Vagina (tissue), 2 donors: ENCODE results near the gene ABCG2. TPM values are rescaled to one million over a fixed set of nuclear protein-coding genes. Genes with fewer than 3 reads are reported as not detected.

Experiments used
- DNase-seq, 2 donors: peaks; one replicate each; pipeline ENCODE4 v3.0.0-alpha.2; 2017; ENCODE audit errors: extremely low spot score in 2 of 2
- H3K27ac ChIP-seq: fragments of 200-600 bp; sonication (generic); one replicate; pipeline ENCODE4 v1.5.1; 2019
- H3K27me3 ChIP-seq: fragments of 200-600 bp; sonication (generic); one replicate; pipeline ENCODE4 v1.5.1; 2019
- H3K36me3 ChIP-seq, 2 donors: fragments of 200-600 bp; sonication (generic); one replicate each; pipeline ENCODE4 v1.5.1; 2017 to 2019
- H3K4me1 ChIP-seq: fragments of 200-600 bp; sonication (generic); one replicate; pipeline ENCODE4 v1.5.1; 2019
- H3K4me3 ChIP-seq, 2 donors: fragments of 200-600 bp; sonication (generic); 1 replicate in 1 of 2; 2 replicates in 1 of 2; pipeline ENCODE4 v1.5.1; 2016 to 2019
- H3K9me3 ChIP-seq: fragments of 200-600 bp; sonication (generic); one replicate; pipeline ENCODE4 v1.5.1; 2019
- CTCF ChIP-seq, 3 experiments: fragments of 450-650 bp in 2 of 3; fragments of 200-600 bp in 1 of 3; sonication (generic) in 1 of 3; IDR thresholded peaks; one replicate each; pipeline ENCODE4 v1.5.1; 2017 to 2019; ENCODE audit warnings: antibody characterized with exemption in 3 of 3, mild to moderate bottlenecking in 2 of 3, moderate library complexity in 2 of 3
- POLR2A ChIP-seq, 2 donors: fragments of 450-650 bp; IDR thresholded peaks; one replicate each; pipeline ENCODE4 v1.6.1; 2017; ENCODE audit warnings: antibody characterized with exemption in 2 of 2, mild to moderate bottlenecking in 2 of 2, moderate library complexity in 2 of 2
- POLR2AphosphoS5 ChIP-seq, 2 donors: sonication (generic); formaldehyde crosslinking; IDR thresholded peaks; one replicate each; pipeline ENCODE4 v1.9.0; 2017; ENCODE audit warnings: antibody characterized with exemption in 2 of 2, mild to moderate bottlenecking in 2 of 2, low read depth in 1 of 2; ENCODE audit not compliant: insufficient read depth in 1 of 2
- intact Hi-C: fragments of 100-400 bp; cut with DNase I; formaldehyde crosslinking; loops from one replicate; pipeline ENCODE4 v1.15.1; 2023
- total RNA-seq: library from RNA; depleted of rRNA; stranded (reverse); fragments of >200 nt; gene quantifications from one replicate; pipeline ENCODE4 v1.2.3, GENCODE V29; 2016

Gene ABCG2
- total RNA-seq, 1 donor from 2014 or later, result 7.4 TPM

GRCh38 chr4:88119943-88120342 is 38.5 kb downstream of the ABCG2 start:
- intact Hi-C loops, result no loop called here
- no peak for DNase-seq

GRCh38 chr4:88115587-88115986 is 42.9 kb downstream of the ABCG2 start:
- Histone ChIP-seq H3K4me3 (no peak overlapping the region), H3K4me1 (no peaks in the 10 kb centered on the region), H3K27me3 (no peaks in the 10 kb centered on the region), H3K36me3 (peaks cover 0 to 6% of the 10 kb centered on the region in 2 donors), H3K9me3 (peaks cover 12% of the 10 kb centered on the region), H3K27ac (no peak overlapping the region)
- DNase-seq, result no peak
- no peak for TF ChIP-seq CTCF (IDR thresholded peaks at IDR 0.05)
- no peak for TF ChIP-seq POLR2A (IDR thresholded peaks at IDR 0.05)
- TF ChIP-seq POLR2AphosphoS5 (IDR thresholded peaks at IDR 0.05; ENCODE audit: insufficient read depth in 1 of 2, low read depth in 1 of 2), result no peak
- intact Hi-C loops, result no loop called here

More at GRCh38 chr4:88119943-88120342, 38.5 kb downstream of the ABCG2 start:
- Histone ChIP-seq H3K36me3 (peaks cover 0 to 6% of the 10 kb centered on the region in 2 donors), H3K27ac (no peak overlapping the region), H3K4me3 (no peak overlapping the region), H3K9me3 (peaks cover 12% of the 10 kb centered on the region), H3K27me3 (no peaks in the 10 kb centered on the region), H3K4me1 (no peaks in the 10 kb centered on the region)
- TF ChIP-seq POLR2AphosphoS5 (IDR thresholded peaks at IDR 0.05; ENCODE audit: insufficient read depth in 1 of 2, low read depth in 1 of 2) (no peak), CTCF (IDR thresholded peaks at IDR 0.05) (no peak), POLR2A (IDR thresholded peaks at IDR 0.05) (no peak)

GRCh38 chr4:88112856-88113255 is 45.6 kb downstream of the ABCG2 start:
- no peak overlapping the region for H3K4me3 ChIP-seq
- H3K4me1 ChIP-seq, result no peaks in the 10 kb centered on the region
- intact Hi-C loops, result no loop called here
- TF ChIP-seq POLR2A (IDR thresholded peaks at IDR 0.05) (no peak), CTCF (IDR thresholded peaks at IDR 0.05) (no peak), POLR2AphosphoS5 (IDR thresholded peaks at IDR 0.05; ENCODE audit: insufficient read depth in 1 of 2, low read depth in 1 of 2) (no peak)
- H3K9me3 ChIP-seq, result no peaks in the 10 kb centered on the region
- H3K27ac ChIP-seq, result no peak overlapping the region
- DNase-seq, result no peak
- H3K36me3 ChIP-seq, result no peaks in the 10 kb centered on the region
- H3K27me3 ChIP-seq, result no peaks in the 10 kb centered on the region

DNA sequence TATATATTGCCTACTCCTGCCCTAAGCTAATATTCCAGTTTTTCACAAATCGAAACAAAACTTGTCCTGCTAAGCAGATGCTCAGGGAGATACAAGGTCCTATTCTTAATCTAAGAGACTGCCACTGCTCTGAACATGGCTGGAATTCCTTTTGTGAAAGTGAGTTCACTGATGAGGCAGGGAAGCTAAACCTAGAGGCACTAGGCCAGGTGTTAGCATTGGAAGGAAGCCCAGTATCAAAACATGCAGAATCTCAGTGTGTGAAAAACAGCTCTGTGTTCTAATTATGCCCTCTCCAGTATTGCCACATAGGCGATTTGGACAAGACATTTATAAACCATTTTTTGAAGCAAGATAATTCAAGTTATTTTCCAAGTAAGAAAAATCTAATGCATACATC is 47.6 kb downstream of the ABCG2 start:
- Histone ChIP-seq H3K4me3 (no peak overlapping the region), H3K9me3 (no peaks in the 10 kb centered on the region), H3K4me1 (no peaks in the 10 kb centered on the region), H3K27me3 (no peaks in the 10 kb centered on the region), H3K27ac (no peak overlapping the region), H3K36me3 (no peaks in the 10 kb centered on the region)
- TF ChIP-seq CTCF (IDR thresholded peaks at IDR 0.05), result no peak
- no peak for TF ChIP-seq POLR2AphosphoS5 (IDR thresholded peaks at IDR 0.05; ENCODE audit: insufficient read depth in 1 of 2, low read depth in 1 of 2)
- no peak for TF ChIP-seq POLR2A (IDR thresholded peaks at IDR 0.05)
- intact Hi-C loops, result no loop called here
- no peak for DNase-seq

GRCh38 chr4:88109123-88109881 is 49.1 kb downstream of the ABCG2 start:
- no peaks in the 10 kb centered on the region for H3K9me3 ChIP-seq
- no peak overlapping the region for H3K4me3 ChIP-seq
- no peaks in the 10 kb centered on the region for H3K36me3 ChIP-seq
- DNase-seq, result no peak
- TF ChIP-seq CTCF (IDR thresholded peaks at IDR 0.05) (no peak), POLR2AphosphoS5 (IDR thresholded peaks at IDR 0.05; ENCODE audit: insufficient read depth in 1 of 2, low read depth in 1 of 2) (no peak), POLR2A (IDR thresholded peaks at IDR 0.05) (no peak)
- no peak overlapping the region for H3K27ac ChIP-seq
- no peaks in the 10 kb centered on the region for H3K4me1 ChIP-seq
- intact Hi-C loops, result no loop called here
- H3K27me3 ChIP-seq, result no peaks in the 10 kb centered on the region
